ENCODE results near the gene NDST1.

- TF ChIP-seq CTCF (IDR thresholded peaks at IDR 0.05; ENCODE audit: borderline replicate concordance, extremely low read depth, low read length, poor library complexity, severe bottlenecking) (no peak), EZH2 (IDR thresholded peaks at IDR 0.05; ENCODE audit: borderline replicate concordance, low read depth, low read length, severe bottlenecking) (no peak)
Observed at GRCh38 chr5:150531686-150532085, 23.8 kb downstream of the NDST1 start.
